ENCODE measurements around the gene RNF19B.

The RNF19B gene

DNA sequence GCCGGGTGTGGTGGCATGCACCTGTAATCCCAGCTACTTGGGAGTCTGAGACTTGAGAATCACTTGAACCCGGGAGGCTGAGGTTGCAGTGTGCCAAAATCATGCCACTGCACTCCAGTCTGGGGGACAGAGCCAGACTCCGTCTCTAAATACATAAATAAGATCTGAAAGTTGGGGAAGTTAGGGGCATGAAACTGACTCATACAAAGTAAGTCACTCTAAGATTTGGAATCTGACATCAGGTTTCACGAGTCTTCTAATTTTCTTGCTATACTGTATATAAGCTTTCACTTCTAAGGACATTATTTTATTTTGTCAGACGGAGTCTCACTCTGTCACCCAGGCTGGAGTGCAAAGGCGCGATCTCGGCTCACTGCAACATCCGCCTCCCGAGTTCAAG, 30.1 kb downstream of the RNF19B start:
- TF ChIP-seq GATA2 (IDR thresholded peaks at IDR 0.05; ENCODE audit: low read depth, low read length) (no peak), GATA3 (IDR thresholded peaks at IDR 0.05; ENCODE audit: low read depth, low read length) (no peak)

DNA sequence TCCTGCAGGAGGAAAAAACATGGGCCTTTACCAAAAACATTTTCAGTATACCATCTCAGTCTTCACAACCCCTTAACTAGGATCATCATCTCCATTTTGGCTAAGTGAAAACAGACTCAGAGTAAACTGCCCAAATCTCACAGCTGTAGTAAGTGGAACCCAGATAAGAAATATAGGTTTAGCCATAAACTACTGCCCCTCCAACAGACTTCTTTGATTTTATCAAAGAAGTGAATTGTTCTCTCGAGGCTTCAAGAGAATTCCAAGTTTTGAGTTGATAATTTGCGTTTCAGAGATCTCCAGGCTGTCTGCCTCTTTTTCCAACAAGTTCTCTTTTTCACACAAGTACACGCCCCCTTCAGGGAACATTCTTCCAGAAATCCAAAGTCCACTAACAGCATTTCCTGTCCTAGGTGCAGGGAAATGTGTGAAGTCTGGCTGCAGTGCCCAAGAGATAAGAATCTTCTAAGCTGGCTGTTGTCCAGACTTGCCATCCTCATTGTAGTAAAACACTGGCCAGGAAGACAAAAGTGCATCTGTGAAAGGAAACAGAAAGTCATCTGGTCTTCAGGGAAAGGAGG, 30.8 kb downstream of the RNF19B start:
- peak; percentile 94 for TF ChIP-seq GATA3 (IDR thresholded peaks at IDR 0.05; ENCODE audit: low read depth, low read length)
- peak; percentile 98 for TF ChIP-seq GATA2 (IDR thresholded peaks at IDR 0.05; ENCODE audit: low read depth, low read length)

DNA sequence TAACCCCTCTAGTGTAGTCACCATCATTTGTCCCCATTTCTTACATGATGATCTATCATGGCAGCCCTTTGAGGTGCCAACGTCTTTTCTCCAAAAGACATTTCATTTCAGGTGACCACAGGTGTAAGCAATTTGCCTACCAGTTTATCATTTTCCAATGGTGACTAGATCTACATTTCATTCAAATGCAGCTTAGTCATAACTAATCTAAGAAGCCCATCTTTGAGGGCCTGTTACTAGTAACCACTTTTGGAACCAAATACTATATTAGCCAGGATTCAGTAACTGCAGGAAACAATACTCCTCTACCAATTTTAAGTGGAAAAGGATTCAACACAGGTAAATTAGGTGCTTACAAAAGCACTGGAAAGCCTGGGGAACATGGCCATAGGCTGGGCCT, 32.8 kb downstream of the RNF19B start:
- TF ChIP-seq GATA3 (IDR thresholded peaks at IDR 0.05; ENCODE audit: low read depth, low read length), result no peak
- no peak for TF ChIP-seq GATA2 (IDR thresholded peaks at IDR 0.05; ENCODE audit: low read depth, low read length)

DNA sequence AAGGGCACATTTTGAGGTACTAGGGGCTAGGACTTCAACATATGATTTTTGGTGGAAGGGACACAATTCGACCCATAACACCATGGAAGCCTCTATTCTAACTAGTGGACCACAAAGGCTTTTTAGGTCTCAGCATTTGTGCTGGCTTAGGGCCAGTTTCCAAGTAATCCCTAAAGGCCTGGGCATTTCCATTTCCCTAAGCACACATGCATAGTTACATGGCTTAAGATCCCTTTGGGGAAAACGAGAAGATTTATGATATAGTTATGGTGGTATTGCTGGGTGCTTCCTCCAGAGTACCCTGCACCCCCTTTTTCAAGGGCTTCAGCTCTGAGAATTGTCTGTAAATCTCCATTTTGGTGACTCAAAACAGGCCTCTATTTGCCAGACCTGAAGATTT, 35.2 kb downstream of the RNF19B start:
- TF ChIP-seq GATA2 (IDR thresholded peaks at IDR 0.05; ENCODE audit: low read depth, low read length), result no peak
- TF ChIP-seq GATA3 (IDR thresholded peaks at IDR 0.05; ENCODE audit: low read depth, low read length), result no peak

DNA sequence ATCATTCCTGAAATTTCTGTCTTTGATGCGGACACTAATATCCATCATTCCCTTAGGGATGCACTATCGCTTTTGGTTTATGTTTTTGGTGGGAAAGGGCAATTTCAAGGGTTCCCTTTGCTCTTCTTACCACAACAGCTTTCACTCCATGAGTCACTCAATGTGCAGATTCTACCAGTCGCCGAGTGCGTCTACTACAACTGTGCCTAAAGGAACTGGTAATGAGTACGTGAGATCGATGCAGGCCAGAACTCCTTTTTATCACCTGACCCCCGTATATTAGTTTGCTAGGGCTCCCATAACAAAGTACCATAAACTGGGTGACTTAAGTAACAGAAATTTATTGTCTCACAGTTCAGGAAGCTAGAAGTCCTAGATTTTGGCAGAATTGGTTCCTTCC, 35.9 kb downstream of the RNF19B start:
- TF ChIP-seq GATA3 (IDR thresholded peaks at IDR 0.05; ENCODE audit: low read depth, low read length) (no peak), GATA2 (IDR thresholded peaks at IDR 0.05; ENCODE audit: low read depth, low read length) (no peak)

DNA sequence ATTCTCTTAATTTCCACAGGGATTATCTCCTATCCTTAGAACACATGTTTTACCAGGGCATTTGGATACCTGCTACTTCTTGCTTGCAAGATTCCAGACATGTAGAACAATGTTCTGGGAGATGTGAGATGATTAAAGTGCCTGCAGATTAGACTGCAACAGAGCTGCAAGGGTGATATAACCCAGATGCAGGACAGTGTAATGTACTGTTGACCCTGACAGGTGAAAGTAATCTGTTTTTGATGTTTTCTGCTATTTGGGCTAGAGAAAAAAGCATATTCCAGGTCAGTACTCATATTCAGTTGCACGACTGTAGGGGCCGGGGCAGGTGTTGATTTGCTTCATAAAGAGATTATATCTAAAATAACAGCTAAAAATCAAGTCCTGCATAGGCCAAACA, 36.3 kb downstream of the RNF19B start:
- no peak for TF ChIP-seq GATA3 (IDR thresholded peaks at IDR 0.05; ENCODE audit: low read depth, low read length)
- TF ChIP-seq GATA2 (IDR thresholded peaks at IDR 0.05; ENCODE audit: low read depth, low read length), result peak; percentile 17; the same call in 1 of the 2 replicates

DNA sequence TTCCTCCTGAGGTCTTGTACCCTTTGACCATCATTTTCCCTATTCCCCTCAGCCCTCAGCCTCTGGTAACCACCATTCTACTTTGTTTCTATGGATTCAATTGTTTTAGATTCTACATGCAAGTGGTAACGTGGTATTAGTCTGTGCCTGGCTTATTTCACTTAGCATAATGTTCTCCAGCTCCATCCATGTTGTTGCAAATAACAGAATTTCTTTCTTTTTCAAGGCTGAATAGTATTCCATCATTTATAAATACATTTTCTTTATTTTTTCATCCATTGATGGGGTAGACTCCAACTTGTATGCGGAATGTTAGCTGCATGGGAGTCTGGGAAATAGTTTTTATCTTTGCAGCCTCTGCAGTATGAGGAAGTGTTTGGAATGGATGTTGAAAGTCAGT, 37.2 kb downstream of the RNF19B start:
- no peak for TF ChIP-seq GATA3 (IDR thresholded peaks at IDR 0.05; ENCODE audit: low read depth, low read length)
- TF ChIP-seq GATA2 (IDR thresholded peaks at IDR 0.05; ENCODE audit: low read depth, low read length), result no peak

DNA sequence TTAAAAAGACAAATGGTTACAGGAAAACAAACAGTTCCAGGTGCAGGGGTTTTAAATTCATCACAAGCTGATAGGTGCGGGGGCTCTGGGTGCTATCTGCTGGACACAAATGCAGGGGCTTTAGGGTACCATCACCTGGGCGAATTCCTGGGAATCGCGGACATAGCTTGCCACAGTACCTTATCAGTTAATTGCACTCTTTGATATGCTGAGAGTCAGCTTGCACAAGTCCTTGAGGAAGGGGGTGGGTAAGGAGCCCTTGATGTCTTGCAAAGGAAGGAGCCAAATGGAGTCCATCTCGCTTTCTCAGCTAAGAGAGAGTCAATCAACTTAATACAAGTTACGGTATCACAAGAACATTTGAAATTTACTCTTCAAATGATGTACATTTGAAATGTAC, 38.0 kb downstream of the RNF19B start:
- TF ChIP-seq GATA3 (IDR thresholded peaks at IDR 0.05; ENCODE audit: low read depth, low read length), result no peak
- no peak for TF ChIP-seq GATA2 (IDR thresholded peaks at IDR 0.05; ENCODE audit: low read depth, low read length)

DNA sequence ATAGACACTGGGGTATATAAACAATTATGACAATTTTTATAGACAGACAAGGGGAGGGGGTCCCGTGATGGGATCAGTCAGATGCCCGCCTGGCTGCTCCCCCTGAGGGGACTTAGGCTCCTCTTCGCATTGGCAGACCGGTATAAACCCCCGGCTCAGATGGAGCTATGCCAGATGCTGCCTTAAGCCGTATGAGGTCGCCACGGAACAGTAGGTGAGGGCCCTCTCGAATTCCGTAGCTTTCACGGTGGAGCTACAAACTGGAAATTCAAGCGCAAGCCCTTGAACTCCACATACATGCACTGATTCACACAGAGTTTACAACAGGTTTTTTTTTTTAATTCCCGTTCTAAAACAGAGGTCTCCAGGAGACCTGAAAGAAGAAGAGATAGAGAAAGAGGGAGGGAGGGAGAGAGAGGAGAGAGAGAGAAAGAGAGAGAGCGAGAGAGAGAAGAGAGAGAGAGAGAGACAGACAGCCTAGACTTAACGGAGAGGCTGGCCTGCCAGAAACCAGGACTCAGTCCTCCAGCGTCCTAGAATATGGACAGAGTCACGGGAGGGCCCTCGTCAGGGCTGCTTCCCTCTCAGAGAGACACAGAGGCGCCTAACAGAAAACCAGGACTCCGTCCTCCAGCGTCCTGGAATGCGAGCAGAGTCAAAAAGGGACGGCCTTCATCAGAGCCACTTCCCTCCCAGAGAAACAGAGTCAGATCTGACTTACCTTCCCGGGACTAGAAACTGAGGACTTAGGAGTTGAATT, 39.0 kb downstream of the RNF19B start:
- TF ChIP-seq GATA2 (IDR thresholded peaks at IDR 0.05; ENCODE audit: low read depth, low read length) (no peak), GATA3 (IDR thresholded peaks at IDR 0.05; ENCODE audit: low read depth, low read length) (no peak)

DNA sequence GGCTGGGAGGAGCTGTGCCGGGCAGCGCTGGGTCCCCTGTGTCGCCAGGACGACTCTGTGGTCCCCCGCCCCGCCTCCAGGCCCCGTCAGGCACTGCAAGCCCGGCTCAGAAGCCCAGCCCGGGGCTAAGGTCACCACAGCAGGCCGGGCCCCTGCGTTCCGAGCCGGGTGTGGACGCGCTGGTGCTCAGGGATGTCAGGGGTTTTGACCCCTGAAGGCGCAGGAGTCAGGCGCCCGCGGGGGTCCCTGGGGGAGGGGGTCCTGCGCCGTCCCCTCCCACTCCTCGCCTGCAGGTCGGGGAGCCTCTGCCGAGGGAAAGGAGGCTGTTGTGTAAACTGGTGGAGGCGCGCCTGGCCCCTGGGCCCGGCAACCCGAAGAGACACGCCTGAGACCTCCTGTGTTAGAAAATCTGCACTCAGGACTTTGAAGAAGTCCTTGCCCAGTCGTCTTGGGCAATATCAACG, 39.7 kb downstream of the RNF19B start:
- TF ChIP-seq GATA3 (IDR thresholded peaks at IDR 0.05; ENCODE audit: low read depth, low read length), result no peak
- TF ChIP-seq GATA2 (IDR thresholded peaks at IDR 0.05; ENCODE audit: low read depth, low read length), result no peak

DNA sequence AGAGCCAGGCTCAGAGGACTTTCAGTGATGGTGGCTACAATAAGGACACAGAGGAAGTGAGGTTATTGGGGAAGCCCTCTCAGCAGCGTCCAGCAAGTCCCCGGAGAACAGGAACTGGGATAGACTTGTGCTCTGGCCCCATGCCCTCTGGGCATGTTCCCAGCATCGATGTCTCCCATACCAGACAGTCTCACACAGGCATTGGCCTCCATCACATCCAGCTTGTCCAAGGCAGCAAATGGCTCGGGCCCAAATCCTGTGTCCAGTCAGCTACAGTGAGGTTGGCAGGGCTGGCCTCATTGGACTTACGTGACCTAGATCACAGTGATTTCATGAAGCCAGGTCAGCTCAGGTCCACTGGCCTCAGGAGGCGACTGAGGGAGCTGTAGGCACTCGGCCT, 43.8 kb downstream of the RNF19B start:
- TF ChIP-seq GATA3 (IDR thresholded peaks at IDR 0.05; ENCODE audit: low read depth, low read length), result no peak
- TF ChIP-seq GATA2 (IDR thresholded peaks at IDR 0.05; ENCODE audit: low read depth, low read length), result no peak

DNA sequence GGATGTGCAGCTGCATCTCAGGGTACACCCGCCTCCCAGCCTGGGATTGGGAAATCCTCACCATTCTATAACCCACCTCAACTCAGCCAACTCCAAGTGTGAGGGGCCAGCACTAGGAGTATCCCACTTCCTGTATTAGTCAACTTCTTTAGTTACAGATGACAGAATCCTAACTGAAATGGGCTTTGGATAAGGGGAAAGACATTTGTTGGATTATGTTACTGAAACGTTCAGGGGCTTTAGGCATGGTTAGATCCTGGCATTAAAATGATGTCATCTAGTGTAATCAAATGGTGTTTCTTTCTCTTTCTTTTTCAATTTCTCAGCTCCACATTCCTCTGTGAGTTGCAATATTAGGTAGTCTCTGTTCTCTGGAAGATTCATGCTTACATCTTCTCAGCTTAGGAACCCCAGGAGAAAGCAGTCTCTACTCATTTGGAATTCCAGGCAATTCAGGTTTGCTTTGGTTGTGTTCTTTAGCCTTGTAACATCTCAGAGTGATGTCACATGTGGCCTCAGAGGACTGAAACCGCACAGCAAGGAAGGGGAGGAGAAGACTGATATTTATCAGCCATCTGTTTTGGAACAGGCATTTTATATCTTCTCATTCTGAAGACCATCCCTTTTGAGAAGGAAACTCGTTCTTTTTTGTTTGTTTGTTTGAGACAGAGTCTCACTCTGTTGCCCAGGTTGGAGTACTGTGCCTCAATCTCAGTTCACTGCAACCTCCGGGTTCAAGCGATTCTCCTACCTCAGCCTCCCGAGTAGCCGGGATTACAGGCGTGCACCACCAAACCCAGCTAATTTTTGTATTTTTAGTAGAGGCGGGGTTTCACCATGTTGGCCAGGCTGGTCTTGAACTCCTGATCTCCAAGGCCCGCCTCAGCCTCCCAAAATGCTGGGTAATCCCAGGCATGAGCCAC, 44.5 kb downstream of the RNF19B start:
- TF ChIP-seq GATA3 (IDR thresholded peaks at IDR 0.05; ENCODE audit: low read depth, low read length) (no peak), GATA2 (IDR thresholded peaks at IDR 0.05; ENCODE audit: low read depth, low read length) (no peak)

DNA sequence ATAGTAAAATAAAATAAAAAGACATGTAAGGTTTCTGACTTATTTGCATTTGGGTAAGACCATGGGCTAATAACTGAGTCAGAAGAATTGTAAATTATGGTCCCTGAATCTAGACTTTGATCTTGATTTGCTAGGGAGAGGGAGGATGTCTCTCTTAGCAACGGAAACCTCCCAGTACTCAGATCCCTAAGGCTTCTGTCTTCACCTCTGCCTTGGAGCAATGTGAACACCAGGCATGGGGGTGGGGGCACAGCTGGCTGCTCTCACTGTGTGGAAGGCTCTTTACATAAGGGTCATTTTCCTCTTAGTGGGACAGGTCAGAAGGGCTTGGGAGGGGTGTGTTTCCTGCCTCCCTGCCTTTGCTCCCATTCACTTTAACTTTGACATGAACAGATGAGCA, 46.4 kb downstream of the RNF19B start:
- TF ChIP-seq GATA2 (IDR thresholded peaks at IDR 0.05; ENCODE audit: low read depth, low read length), result no peak
- TF ChIP-seq GATA3 (IDR thresholded peaks at IDR 0.05; ENCODE audit: low read depth, low read length), result no peak

DNA sequence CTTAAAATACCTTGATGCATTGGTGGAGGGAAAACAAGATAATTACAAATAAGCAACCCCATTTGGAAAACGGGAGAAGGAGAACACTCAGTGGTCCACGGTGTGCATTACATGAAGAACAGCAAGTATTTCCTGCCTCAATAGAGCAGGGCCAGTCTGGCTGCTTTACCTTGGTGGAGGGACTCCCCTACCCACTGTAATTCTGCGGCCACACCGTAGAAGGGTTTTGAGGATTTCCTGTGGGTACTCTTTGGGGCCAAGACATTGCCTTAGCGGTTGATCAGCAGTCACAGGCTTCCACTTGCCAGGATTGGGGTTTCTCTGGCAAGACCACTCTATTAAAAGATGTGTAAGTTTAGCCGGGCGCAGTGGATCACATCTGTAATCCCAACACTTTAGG, 47.1 kb downstream of the RNF19B start:
- TF ChIP-seq GATA2 (IDR thresholded peaks at IDR 0.05; ENCODE audit: low read depth, low read length) (no peak), GATA3 (IDR thresholded peaks at IDR 0.05; ENCODE audit: low read depth, low read length) (no peak)

Measured in SH-SY5Y (cell line).